Measurements from ENCODE around the gene ATP2B1. TPM values are rescaled to one million over a fixed set of nuclear protein-coding genes. Genes with fewer than 3 reads are reported as not detected.

The ATP2B1 gene
- total RNA-seq, 4 donors from 2014 or later = 31.8 to 97.3 (median 74.5) TPM

GRCh38 chr12:89691659-89692058 lies 17.0 kb downstream of the ATP2B1 start:
- no peak overlapping the region for H3K27ac ChIP-seq
- DNase-seq (ENCODE audit: low spot score in 2 of 2) = no peak
- H3K4me3 ChIP-seq = no peak overlapping the region
- H3K9me3 ChIP-seq = no peaks in the 10 kb centered on the region
- peaks cover 29% of the 10 kb centered on the region for H3K4me1 ChIP-seq
- H3K27me3 ChIP-seq = no peaks in the 10 kb centered on the region
- TF ChIP-seq POLR2A (IDR thresholded peaks at IDR 0.05) (no peak), POLR2AphosphoS5 (IDR thresholded peaks at IDR 0.05) (no peak)
- WGBS = 89% methylated on average over 1 of the region's 1 CpG
- H3K36me3 ChIP-seq = no peaks in the 10 kb centered on the region

GRCh38 chr12:89690925-89691324 lies 17.7 kb downstream of the ATP2B1 start:
- DNase-seq (ENCODE audit: low spot score in 2 of 2) = no peak
- TF ChIP-seq POLR2AphosphoS5 (IDR thresholded peaks at IDR 0.05) (no peak), CTCF (IDR thresholded peaks at IDR 0.05) (no peak), POLR2A (IDR thresholded peaks at IDR 0.05) (no peak), EP300 (IDR thresholded peaks at IDR 0.05) (no peak)
- WGBS = 34% methylated on average over 1 of the region's 1 CpG
- Histone ChIP-seq H3K27me3 (no peaks in the 10 kb centered on the region), H3K9me3 (no peaks in the 10 kb centered on the region), H3K4me3 (no peak overlapping the region), H3K27ac (no peak overlapping the region), H3K4me1 (peaks cover 27% of the 10 kb centered on the region), H3K36me3 (no peaks in the 10 kb centered on the region)

GRCh38 chr12:89689306-89689705 lies 19.3 kb downstream of the ATP2B1 start:
- no peak for DNase-seq (ENCODE audit: low spot score in 2 of 2)
- WGBS = 90% methylated on average over 3 of the region's 3 CpGs
- no peaks in the 10 kb centered on the region for H3K9me3 ChIP-seq
- H3K36me3 ChIP-seq = no peaks in the 10 kb centered on the region
- TF ChIP-seq CTCF (IDR thresholded peaks at IDR 0.05) = no peak
- TF ChIP-seq POLR2A (IDR thresholded peaks at IDR 0.05) = no peak
- no peak for TF ChIP-seq POLR2AphosphoS5 (IDR thresholded peaks at IDR 0.05)
- no peak for TF ChIP-seq EP300 (IDR thresholded peaks at IDR 0.05)
- no peaks in the 10 kb centered on the region for H3K27me3 ChIP-seq
- no peak overlapping the region for H3K4me3 ChIP-seq
- H3K27ac ChIP-seq = no peak overlapping the region
- H3K4me1 ChIP-seq = peaks cover 24% of the 10 kb centered on the region

GRCh38 chr12:89686311-89686710 lies 22.3 kb downstream of the ATP2B1 start:
- H3K4me1 ChIP-seq = peaks cover 8% of the 10 kb centered on the region
- WGBS = 85% methylated on average over 2 of the region's 2 CpGs
- no peaks in the 10 kb centered on the region for H3K27me3 ChIP-seq
- no peaks in the 10 kb centered on the region for H3K36me3 ChIP-seq
- DNase-seq (ENCODE audit: low spot score in 2 of 2) = no peak
- TF ChIP-seq POLR2AphosphoS5 (IDR thresholded peaks at IDR 0.05) = no peak
- no peak for TF ChIP-seq CTCF (IDR thresholded peaks at IDR 0.05)
- H3K27ac ChIP-seq = no peak overlapping the region
- peaks cover 15% of the 10 kb centered on the region for H3K9me3 ChIP-seq
- H3K4me3 ChIP-seq = no peak overlapping the region

- no peaks in the 10 kb centered on the region for H3K36me3 ChIP-seq
- DNase-seq (ENCODE audit: low spot score in 2 of 2) = no peak
Observed at GRCh38 chr12:89685363-89685972, 23.2 kb downstream of the ATP2B1 start.

More at GRCh38 chr12:89685363-89685972, 23.2 kb downstream of the ATP2B1 start:
- H3K4me3 ChIP-seq = no peak overlapping the region
- no peaks in the 10 kb centered on the region for H3K27me3 ChIP-seq
- H3K4me1 ChIP-seq = peaks cover 8% of the 10 kb centered on the region
- no peak for TF ChIP-seq CTCF (IDR thresholded peaks at IDR 0.05)
- no peak for TF ChIP-seq EP300 (IDR thresholded peaks at IDR 0.05)
- no peak for TF ChIP-seq POLR2AphosphoS5 (IDR thresholded peaks at IDR 0.05)
- TF ChIP-seq POLR2A (IDR thresholded peaks at IDR 0.05) = no peak
- H3K9me3 ChIP-seq = peaks cover 16% of the 10 kb centered on the region
- H3K27ac ChIP-seq = no peak overlapping the region

All from suprapubic skin (tissue), 4 donors.